GM06990 (cell line): ENCODE measurements around the gene EML1.

Experiments
- DNase-seq: peaks from one replicate; pipeline ENCODE4 v3.0.0-alpha.2; 2011; ENCODE audit not compliant: insufficient read length; ENCODE audit errors: extremely low read depth
- H3K27me3 ChIP-seq: replicated peaks from 2 replicates; pipeline ENCODE4 v1.6.0; 2011; ENCODE audit warnings: low read length; ENCODE audit not compliant: control insufficient read depth, insufficient read depth
- H3K36me3 ChIP-seq: 2 replicates; pipeline ENCODE4 v1.5.1; 2011; ENCODE audit warnings: low read length; ENCODE audit not compliant: control insufficient read depth, insufficient read depth
- H3K4me3 ChIP-seq: replicated peaks from 2 replicates; pipeline ENCODE4 v1.5.1; 2011; ENCODE audit warnings: low read depth, mild to moderate bottlenecking, control low read depth, low read length
- CTCF ChIP-seq: IDR thresholded peaks from 2 replicates; pipeline ENCODE4 v1.5.1; 2011; ENCODE audit warnings: low read length, control low read depth, mild to moderate bottlenecking, inconsistent platforms; ENCODE audit not compliant: insufficient read depth, poor library complexity, severe bottlenecking

Gene EML1

GRCh38 chr14:99820702-99821331, 27.6 kb downstream of the EML1 start:
- no peak for TF ChIP-seq CTCF
- H3K36me3 ChIP-seq, result no peaks in the 10 kb centered on the region
- H3K27me3 ChIP-seq, result peaks cover 3% of the 10 kb centered on the region; the same call in 1 of the 2 replicates
- H3K4me3 ChIP-seq, result no peak overlapping the region
- DNase-seq, result no peak

- Histone ChIP-seq H3K27me3 (peaks cover 2% of the 10 kb centered on the region; the same call in 1 of the 2 replicates), H3K4me3 (no peak overlapping the region), H3K36me3 (no peaks in the 10 kb centered on the region)
- TF ChIP-seq CTCF, result no peak
- no peak for DNase-seq
Measured at GRCh38 chr14:99821519-99822508, 28.6 kb downstream of the EML1 start.

- no peak overlapping the region for H3K4me3 ChIP-seq
- no peak for TF ChIP-seq CTCF
- H3K27me3 ChIP-seq, result no peaks in the 10 kb centered on the region
- no peaks in the 10 kb centered on the region for H3K36me3 ChIP-seq
- no peak for DNase-seq
Measured at GRCh38 chr14:99822800-99823455, 29.7 kb downstream of the EML1 start.

GRCh38 chr14:99824776-99825175, 31.6 kb downstream of the EML1 start:
- no peaks in the 10 kb centered on the region for H3K27me3 ChIP-seq
- no peak for TF ChIP-seq CTCF
- H3K4me3 ChIP-seq, result no peak overlapping the region
- DNase-seq, result no peak
- no peaks in the 10 kb centered on the region for H3K36me3 ChIP-seq

GRCh38 chr14:99829450-99829849, 36.2 kb downstream of the EML1 start:
- DNase-seq, result no peak
- H3K36me3 ChIP-seq, result no peaks in the 10 kb centered on the region
- no peak for TF ChIP-seq CTCF
- H3K4me3 ChIP-seq, result no peak overlapping the region
- no peaks in the 10 kb centered on the region for H3K27me3 ChIP-seq
